Neural progenitor cell (in vitro differentiated cells): ENCODE results near the gene PRUNE2.

ENCODE experiments used
- CTCF ChIP-seq: fragments of 200-600 bp; sonication (generic); IDR thresholded peaks from 2 replicates; pipeline ENCODE4 v1.5.1; 2017; ENCODE audit warnings: antibody characterized with exemption, mild to moderate bottlenecking
- EZH2 ChIP-seq: fragments of 200-600 bp; sonication (generic); IDR thresholded peaks from 2 replicates; pipeline ENCODE4 v1.6.1; 2017; ENCODE audit warnings: antibody characterized with exemption, mild to moderate bottlenecking, moderate library complexity
- EZH2phosphoT487 ChIP-seq: fragments of 200-600 bp; sonication (generic); IDR thresholded peaks from 2 replicates; pipeline ENCODE4 v1.6.1; 2017; ENCODE audit warnings: antibody characterized with exemption

GRCh38 chr9:76859860-76860259 lies 46.1 kb downstream of the PRUNE2 start:
- no peak for TF ChIP-seq CTCF
- TF ChIP-seq EZH2phosphoT487, result no peak
- no peak for TF ChIP-seq EZH2
